ENCODE data around the gene ZGRF1.
"Not testable (repeated sequence)": the region's sequence is repeated elsewhere in the genome, so short reads cannot be mapped to it uniquely, and the experiment has no call there.

ZGRF1 gene

DNA sequence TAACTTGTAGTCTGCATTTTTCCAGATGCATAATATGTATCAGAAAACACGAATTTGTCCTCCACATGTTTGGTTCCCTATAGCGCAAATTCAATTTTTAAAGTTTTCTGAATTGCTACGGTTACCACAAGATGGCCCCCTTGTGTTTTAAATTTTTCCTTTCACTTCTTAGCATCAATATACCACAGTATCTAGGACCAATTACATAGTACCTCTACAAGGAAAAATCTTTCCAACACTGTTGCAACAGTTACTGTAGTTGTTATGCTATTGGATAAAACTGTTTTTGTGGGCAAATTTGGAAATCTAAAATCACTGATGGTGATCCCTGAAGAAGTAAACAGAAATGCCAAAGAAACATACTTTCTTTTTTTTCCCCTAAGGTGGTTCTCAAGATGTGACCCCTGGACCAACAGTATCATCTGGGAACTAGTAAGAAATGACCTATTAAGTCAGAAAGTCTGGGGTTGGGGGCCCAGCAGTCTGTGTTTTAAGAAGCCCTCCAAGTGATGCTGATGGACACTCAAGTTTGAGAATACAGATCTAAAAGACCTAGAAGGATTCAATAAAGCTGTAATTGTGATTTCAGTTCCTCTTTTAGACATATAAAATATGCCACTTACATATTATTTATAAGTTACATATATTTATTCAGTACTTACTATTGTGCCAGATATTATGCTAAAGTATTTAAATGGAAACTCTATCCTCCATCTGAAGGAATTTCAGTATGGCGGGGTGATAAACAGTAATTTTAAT lies 3.1 kb downstream of the ZGRF1 start:
- DNase-seq = peak; percentile 44

DNA sequence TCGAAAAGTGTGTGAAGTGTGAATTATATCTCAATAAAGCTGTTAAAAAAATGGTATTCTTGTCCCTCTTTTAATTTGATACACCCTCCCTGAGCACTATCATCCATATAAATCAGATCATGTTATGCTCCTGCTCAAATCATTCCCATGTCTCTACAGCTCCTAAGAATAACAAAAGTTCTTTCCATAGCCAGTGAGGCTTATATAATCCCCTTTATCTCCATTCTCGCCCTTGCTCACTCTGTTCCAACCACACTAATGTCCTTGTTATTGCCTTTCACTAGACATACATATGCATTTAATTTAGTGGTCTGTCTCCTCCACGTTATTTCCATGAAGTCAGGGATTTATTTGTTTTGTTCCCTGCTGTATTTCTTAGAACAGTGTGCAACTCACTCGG lies 10.5 kb downstream of the ZGRF1 start:
- DNase-seq = no peak

DNA sequence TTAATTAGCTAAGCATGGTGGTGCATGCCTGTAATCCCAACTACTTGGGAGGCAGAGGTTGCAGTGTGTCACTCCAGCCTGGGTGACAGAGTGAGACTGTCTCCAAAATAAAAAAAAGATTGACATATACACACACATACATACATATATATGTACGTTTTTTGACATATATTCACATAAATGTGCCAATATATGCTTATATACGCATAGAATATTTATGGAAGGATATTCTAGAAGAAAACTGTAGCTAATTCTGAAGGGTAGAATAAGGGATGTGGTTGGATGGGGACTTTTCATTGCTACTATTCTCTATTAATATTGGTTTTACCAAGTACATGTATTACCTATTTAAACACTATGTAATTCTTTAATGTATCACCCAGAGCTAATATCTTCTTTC lies 19.7 kb downstream of the ZGRF1 start:
- DNase-seq = no peak

DNA sequence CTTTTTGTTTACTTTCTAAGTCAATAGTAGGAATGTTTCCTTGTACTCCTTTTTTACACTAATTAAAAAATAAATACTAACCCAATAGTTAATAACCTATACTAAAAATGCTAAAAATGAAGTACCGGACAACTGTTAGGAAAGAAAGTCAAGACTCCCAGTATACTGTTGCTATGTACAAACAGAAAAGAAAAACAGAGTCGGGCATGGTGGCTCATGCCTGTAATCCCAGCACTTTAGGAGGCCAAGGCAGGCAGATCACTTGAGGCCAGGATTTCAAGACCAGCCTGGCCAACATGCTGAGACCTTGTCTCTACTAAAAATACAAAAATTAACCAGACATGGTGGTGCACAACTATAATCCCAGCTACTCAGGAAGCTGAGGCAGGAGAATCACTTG lies 23.9 kb downstream of the ZGRF1 start:
- not testable (repeated sequence) for DNase-seq

DNA sequence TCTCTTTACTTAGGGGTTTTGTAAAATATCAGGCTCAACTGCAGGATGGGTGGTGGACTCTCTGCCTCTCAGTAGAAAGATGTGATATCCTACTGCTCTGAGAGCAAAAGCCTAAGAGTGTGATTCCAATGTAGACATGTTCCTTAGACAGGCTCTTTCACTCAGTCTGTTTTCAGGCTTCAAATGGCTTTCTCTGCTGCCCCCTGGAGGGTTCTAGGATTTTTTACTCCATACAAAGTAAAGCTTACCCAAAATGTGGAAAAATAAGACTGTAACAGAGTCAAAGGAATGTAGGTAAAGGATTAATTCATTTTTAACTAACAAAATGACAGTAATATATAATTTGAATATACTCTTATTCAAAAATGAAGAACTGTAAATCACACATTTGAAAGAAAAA lies 32.1 kb downstream of the ZGRF1 start:
- peak; percentile 41 for DNase-seq

DNA sequence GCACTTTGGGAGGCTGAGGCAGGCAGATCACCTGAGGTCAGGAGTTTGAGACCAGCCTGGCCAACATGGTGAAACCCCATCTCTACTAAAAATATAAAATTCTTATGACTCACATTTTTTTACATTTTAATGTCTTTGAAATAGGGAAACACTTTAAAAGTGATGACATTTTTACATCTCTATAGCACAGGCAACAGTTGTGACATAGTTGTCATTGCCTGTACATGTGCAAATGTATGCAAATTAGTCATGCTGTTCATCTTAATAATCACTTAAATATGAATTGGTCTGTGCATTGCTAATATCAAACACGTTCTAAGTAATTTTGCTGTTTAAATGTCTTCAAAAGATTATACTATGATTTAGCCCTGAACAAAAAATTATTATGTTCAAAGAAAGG lies 41.7 kb downstream of the ZGRF1 start:
- DNase-seq = no peak

DNA sequence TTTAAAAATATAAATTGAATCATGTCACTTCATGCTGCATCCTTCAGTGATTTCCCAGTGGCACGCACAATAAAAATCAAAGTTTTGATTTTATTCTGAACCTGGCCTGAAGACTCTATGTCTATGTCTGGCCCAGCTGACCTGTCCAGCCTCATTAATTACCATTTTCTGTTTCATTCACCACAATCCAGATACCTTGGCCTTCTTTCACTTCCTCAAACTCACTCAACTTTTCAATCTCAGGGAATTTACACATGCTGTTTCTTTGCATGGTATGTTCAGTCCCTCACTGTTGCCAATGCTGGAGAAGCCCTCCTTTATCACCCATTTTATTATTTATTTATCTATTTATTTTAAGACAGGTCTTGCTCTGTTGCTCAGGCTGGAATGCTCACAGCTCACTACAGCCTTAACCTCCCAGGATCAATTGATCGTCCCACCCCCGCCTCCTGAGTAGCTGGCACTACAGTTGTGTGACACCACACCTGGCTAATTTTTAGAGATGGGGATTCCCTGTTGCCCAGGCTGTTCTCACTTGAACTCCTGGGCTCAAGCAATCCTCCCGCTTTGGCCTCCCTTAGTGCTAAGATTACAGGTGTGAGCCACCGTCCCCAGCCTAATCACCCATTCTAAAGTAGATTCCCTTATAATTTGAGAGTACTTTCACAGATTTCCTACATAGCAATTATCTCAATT lies 43.1 kb downstream of the ZGRF1 start:
- no peak for DNase-seq

DNA sequence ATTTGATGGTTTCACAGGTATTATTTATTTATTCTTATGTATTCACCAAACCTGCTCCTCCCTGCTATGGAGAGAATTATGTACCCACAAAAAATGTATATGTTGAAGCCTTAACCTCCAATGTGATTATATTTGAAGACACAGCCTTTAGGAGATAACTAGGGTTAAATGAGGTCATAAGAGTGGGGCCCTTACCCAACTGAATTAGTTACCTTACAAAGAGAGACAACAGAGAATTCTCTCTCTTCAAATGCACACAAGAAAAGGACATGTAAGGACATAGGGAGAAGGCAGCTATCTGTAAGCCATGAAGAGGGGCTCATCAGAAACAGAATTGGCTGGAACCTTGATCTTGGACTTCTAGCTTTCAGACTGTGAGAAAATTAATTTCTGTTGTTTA lies 44.0 kb downstream of the ZGRF1 start:
- DNase-seq = no peak

DNA sequence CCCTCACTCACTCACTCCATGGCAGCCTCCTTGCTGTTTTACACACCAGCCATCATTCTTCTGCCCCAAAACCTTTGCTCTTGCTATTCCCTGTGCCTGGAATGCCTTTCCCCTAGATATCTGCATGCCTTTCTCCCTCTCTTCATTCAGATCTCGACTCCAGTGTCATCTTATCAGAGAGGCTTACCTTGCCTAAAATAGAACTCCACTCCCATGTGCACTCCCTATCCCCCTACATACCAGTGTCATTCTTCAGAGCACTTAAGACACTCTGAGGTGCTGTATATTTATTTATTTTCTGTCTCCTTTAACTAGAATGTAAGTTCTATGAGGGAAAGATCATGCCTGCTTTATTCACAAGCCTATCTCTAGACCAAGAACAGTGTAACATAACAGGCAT lies 45.1 kb downstream of the ZGRF1 start:
- no peak for DNase-seq

DNA sequence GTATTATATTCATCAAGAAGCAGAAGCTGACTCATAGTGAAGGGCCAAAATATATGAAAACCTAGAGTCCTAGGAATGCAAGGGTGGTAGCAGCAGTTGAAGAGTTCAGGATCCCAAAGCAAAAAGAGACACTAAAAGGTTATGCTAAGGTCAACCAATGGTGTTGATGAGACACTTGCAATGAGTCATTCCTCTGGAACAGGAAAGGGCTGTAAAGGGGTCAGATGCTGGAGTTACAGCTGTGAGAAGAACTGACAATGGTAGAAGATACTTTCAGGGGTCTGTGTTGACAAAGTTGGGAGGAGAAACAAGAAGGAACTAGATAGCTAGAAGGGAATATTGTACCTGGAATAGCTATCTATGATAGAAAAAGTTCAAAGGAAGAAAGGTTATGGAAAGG lies 47.5 kb downstream of the ZGRF1 start:
- no peak for DNase-seq

DNA sequence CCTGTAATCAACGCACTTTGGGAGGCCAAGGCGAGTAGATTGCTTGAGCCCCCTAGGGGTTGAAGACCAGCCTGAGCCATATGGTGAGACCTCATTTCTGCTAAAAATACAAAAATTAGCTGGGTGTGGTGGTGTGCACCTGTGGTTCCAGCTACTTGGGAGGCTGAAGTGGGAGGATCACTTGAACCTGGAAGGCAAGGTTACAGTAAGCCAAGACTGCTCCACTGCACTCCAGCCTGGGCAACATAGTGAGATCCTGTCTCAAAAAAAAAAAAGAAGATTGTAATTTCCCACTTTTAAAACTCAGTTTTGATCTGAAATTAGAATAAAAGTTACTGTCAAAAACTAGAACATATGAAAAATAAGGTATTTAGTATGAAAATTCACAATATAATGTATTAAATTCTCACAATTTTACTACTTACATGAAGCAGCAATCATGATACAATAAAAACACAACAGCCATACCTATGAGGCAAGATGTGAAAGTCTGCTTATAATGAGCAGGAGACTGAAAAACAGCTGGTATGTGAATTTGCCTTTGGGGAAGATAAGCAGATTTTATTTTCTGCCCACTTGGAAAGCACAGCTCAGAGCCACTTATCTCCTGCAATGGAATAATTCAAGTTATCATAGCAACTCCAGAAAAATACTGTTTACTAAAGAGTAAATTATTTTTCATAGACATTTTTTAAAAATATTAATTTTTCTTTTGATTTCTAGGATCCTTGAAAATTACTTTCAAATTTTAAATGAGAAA lies 50.6 kb downstream of the ZGRF1 start:
- DNase-seq = no peak

DNA sequence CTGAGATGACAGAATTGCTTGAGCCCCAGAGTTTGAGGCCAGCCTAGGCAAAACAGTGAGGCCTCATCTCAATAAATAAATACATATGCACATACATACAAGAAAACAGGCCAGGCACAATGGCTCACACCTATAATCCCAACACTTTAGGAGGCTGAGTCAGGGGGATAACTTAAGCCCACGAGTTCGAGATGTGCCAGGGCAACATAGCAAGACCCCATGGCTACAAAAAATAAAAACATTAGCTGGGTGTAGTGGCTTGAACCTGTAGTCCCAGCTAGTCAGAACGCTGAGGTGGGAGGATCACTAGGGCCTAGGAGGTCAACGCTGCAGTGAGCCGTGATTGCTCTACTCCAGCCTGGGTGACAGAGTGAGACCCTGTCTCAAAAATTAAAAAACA lies 69.2 kb downstream of the ZGRF1 start:
- no peak for DNase-seq

DNA sequence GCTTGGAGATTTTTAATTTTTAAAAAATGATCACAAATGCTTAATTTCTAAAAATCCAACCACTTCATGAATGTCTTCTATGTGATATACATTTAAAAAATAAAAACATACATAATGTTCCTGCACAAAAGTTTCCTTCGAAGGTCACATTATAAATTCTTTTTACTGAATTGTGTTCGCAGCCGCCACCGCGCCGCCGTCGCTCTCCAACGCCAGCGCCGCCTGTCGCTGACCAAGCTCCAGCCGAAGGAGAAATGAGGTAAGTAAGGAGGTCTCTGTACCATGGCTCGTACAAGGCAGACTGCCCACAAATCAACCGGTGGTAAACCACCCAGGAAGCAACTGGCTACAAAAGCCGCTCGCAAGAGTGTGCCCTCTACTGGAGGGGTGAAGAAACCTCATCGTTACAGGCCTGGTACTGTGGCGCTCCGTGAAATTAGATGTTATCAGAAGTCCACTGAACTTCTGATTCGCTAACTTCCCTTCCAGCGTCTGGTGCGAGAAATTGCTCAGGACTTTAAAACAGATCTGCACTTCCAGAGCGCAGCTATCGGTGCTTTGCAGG lies 71.9 kb downstream of the ZGRF1 start:
- no peak for DNase-seq

DNA sequence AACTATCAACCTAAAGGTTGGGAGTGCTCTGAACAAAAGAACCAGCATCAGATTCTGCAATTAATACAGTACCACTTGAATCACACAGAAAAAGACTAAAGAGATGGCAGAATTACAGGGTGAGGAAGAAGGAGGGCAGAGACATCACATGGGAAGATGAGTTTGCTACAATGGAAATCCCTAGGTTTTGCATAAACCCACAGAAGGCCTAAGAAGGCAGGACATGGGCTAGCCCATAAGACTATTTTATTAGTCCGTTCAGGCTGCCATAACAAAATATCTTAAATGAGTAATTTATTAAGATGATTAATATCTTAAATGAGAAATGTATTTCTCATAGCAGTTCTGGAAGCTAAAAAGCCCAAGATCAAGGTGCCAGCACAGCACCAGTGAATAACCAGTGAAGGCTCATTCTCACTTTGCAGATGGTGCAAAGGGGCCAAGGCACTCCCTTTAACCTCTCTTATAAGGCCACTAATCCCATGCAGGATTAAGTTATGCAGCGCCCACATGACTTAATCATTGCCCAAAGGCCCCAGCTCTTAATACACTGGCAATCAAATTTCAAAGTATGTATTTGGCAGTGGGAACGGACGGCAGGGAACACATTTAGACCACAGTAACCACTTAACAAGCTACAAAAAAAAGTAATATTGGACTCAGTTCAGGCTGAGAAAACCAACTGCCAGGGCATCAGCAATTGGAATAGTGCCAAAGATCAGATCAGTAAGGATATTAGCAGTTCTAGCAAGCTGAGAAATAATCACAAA lies 73.1 kb downstream of the ZGRF1 start:
- DNase-seq = no peak

DNA sequence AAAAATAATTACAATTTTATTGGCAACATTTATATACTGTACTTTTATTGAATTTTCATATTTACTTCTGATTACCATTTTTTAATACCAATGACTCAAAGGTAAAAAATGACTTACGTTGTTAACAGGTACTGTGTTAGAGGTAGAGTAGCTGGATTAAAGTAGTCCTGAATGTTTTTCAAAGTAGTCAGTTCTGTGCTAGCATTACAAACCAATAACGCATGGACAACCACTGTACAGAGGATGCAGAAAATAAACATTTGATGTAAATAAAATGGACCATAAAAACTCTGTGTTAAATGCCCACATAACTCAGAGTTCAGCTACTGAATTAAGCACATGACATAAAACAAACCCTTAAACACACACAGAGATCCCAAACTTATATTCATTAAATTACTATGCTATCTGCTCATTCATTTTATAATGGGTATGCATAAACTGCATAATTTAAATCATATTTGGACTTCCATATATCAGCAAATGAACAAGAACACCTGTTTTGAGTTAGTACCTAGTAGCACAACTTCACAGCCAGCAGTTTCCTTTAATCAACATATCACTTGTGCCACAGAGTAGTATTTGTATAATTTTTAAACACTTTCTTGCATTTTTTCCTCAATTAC lies 74.3 kb downstream of the ZGRF1 start:
- DNase-seq = no peak

DNA sequence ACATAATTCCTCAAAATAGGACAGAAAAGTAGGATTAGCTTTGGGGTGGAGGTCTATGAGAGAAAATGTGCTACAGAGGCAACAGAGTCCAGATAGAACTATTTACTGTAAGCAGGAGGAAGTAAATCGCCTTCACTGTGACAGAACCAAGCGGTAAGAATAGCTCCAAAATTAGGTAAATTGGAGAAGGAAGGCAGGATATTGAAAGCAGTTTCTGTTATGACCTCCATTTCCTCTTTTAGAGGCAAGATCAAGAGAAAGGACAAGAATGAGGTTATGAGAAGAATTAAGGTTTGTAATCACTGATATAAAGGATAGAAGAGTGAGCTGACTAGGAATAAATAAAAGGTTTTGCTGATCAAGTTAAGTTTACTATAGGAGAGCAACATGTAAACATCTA lies 76.6 kb downstream of the ZGRF1 start:
- DNase-seq = no peak

DNA sequence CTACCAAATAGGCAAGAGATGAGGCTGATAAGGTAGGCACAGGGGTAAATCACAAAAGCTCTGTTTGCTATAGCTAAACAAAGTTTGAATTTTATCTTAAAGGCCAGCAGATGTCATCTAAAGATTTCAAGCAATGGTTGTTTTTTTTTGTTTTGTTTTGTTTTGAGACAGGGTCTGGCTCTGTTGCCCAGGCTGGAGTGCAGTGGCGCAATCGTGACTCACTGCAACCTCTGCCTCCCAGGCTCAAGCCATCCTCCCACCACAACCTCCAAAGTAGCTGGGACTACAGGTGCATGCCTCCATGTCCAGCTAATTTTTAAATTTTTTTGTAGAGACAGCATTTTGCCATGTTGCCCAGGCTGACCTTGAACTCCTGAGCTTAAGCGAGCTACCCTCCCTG lies 77.7 kb downstream of the ZGRF1 start:
- no peak for DNase-seq

DNA sequence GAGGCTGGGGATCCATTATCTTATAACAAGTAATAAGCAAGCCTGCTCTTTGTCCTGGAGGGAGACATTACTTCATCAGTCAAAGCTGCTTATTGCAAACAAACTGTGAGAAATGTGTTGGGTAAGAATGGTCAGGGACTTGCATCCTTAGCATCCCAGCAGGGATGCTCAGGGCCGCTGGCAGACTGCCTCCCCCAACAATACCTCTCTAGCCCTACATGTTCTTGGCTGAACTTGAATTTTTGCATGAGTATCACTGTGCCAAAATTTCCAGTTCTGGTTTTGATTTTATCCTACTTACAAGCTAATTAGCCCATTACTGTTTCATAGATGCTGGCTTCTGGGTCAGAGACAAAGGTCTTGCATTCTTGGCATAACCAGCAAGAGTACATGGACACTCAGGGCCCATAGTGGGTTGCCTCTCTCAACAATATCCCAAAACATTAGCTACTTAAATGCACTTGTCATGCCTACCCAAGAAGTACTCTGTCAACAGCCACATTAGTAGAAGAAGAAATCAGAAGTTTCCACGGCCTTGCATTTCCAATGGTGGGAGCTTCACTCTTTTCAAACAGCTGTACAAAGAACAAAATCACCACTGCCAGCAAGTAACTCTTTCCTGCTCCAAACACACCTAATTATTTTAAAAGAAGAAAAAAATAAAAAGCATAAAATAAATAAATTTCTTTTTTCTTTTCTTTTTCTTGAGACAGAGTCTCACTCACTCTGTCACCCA lies 78.9 kb downstream of the ZGRF1 start:
- no peak for DNase-seq

DNA sequence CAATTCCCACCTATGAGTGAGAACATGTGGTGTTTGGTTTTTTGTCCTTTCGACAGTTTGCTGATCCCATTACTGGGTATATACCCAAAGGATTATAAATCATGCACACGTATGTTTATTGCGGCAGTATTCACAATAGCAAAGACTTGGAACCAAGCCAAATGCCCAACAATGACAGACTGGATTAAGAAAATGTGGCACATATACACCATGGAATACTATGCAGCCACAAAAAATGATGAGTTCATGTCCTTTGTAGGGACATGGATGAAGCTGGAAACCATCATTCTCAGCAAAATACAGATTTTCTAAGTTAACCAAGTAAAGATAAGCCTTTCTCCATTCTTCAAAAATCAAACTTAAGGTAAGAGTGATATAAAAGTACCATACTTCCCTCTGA lies 82.4 kb downstream of the ZGRF1 start:
- DNase-seq = not testable (repeated sequence)

DNA sequence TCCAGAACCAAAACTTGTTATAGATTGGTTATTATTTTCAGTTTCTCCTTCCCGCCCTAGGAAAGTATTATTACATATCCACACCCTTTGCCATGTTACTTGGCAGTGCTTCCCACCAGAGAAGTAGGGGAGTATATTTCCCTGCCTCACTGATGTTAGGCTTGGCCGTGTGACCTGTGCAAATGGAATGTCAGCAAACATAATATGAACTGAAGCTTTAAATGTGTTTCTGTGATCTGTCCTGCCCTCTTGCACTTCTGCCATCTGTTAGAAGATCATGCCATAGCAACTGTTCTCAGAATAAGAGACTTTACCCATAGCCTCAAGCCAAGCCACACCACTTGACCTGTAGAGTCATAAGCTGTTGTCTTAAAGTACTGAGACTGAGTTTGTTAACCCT lies 84.0 kb downstream of the ZGRF1 start:
- no peak for DNase-seq

DNA sequence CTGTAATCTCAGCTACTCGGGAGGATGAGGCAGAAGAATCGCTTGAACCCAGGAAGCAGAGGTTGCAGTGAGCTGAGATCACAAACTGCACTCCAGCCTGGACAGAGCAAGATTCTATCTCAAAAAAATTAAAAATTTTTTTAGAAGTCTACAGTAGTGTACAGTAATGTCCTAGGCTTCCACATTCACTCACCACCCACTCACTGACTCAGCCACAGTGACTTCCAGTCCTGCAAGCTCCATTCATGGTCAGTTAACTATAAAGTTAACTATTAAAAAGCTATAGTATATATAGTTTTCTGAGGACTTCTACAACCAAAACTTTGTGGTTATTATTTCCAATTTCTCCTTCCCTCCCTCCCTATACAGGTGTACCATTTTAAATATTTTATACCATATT lies 86.0 kb downstream of the ZGRF1 start:
- no peak for DNase-seq

DNA sequence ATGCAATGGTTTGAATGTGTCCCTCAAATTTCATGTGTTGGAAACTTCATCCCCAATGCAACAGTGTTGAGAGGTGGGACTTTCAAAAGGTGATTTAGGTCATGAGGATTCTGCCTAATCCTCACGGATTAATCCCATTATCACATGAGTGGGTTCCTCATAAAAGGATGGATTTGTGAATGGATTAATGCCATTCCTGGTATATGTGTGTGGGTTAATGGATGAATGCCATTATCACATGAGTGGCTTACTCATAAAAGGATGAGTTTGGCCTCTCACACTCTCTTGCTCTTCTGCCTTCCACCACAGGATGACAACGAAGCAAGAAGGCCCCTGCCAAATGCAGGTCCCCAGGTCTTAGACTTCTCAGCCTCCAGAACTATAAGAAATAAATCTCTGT lies 90.2 kb downstream of the ZGRF1 start:
- no peak for DNase-seq
